OCI-LY1 (cell line): ENCODE results near the gene ZNF710.

Experiments
- H2AFZ ChIP-seq: fragments of 200-600 bp; sonication (generic), shearing (Covaris generic); 2 replicates; pipeline ENCODE4 v1.6.0; 2014; ENCODE audit warnings: antibody characterized with exemption, mild to moderate bottlenecking, low read length
- H3F3A ChIP-seq: fragments of 200-600 bp; sonication (generic), shearing (Covaris generic); 2 replicates; pipeline ENCODE4 v1.6.0; 2014; ENCODE audit warnings: mild to moderate bottlenecking, antibody characterized with exemption, low read length, moderate library complexity; ENCODE audit not compliant: insufficient read depth
- H3K27ac ChIP-seq: fragments of 200-600 bp; sonication (generic); 2 replicates; pipeline ENCODE4 v1.5.1; 2014; ENCODE audit warnings: low read length, mixed run types, mild to moderate bottlenecking, low read depth; ENCODE audit not compliant: poor library complexity, severe bottlenecking
- H3K27me3 ChIP-seq: fragments of 200-600 bp; sonication (generic); 2 replicates; pipeline ENCODE4 v1.6.0; 2014; ENCODE audit warnings: antibody characterized with exemption, mild to moderate bottlenecking, low read length, moderate library complexity; ENCODE audit not compliant: insufficient read depth
- H3K36me3 ChIP-seq: fragments of 200-600 bp; sonication (generic); 2 replicates; pipeline ENCODE4 v1.6.1; 2014; ENCODE audit warnings: mild to moderate bottlenecking, antibody characterized with exemption, low read length, moderate library complexity, mixed read lengths; ENCODE audit not compliant: insufficient read depth
- H3K4me1 ChIP-seq: fragments of 200-600 bp; sonication (generic); 2 replicates; pipeline ENCODE4 v1.5.1; 2014; ENCODE audit warnings: mild to moderate bottlenecking, low read length, moderate library complexity; ENCODE audit not compliant: insufficient read depth, severe bottlenecking
- H3K4me2 ChIP-seq: fragments of 200-600 bp; sonication (generic), shearing (Covaris generic); 2 replicates; pipeline ENCODE4 v1.6.1; 2014; ENCODE audit warnings: low read length
- H3K4me3 ChIP-seq: fragments of 200-600 bp; sonication (generic); 2 replicates; pipeline ENCODE4 v1.5.1; 2014; ENCODE audit warnings: low read length, low read depth, mild to moderate bottlenecking, mixed read lengths; ENCODE audit not compliant: poor library complexity, severe bottlenecking
- H3K79me2 ChIP-seq: fragments of 200-600 bp; shearing (Covaris generic); 2 replicates; pipeline ENCODE4 v1.6.1; 2016; ENCODE audit warnings: mixed run types, low read length, mixed read lengths; ENCODE audit not compliant: insufficient read depth
- H3K9ac ChIP-seq: fragments of 200-600 bp; sonication (generic), shearing (Covaris generic); 2 replicates; pipeline ENCODE4 v1.6.1; 2014; ENCODE audit warnings: mild to moderate bottlenecking, low read length, mixed read lengths
- H3K9me2 ChIP-seq: fragments of 200-600 bp; sonication (generic), shearing (Covaris generic); 2 replicates; pipeline ENCODE4 v1.6.1; 2014; ENCODE audit warnings: low read depth, mild to moderate bottlenecking, low read length, mixed read lengths
- H3K9me3 ChIP-seq: fragments of 200-600 bp; shearing (Covaris generic); 2 replicates; pipeline ENCODE4 v1.6.1; 2014; ENCODE audit warnings: low read length, mixed read lengths
- H4K20me1 ChIP-seq: fragments of 200-600 bp; sonication (generic), shearing (Covaris generic); 2 replicates; pipeline ENCODE4 v1.6.0; 2016; ENCODE audit warnings: mild to moderate bottlenecking, low read length; ENCODE audit not compliant: insufficient read depth
- EZH2 ChIP-seq: fragments of 200-600 bp; sonication (generic), shearing (Covaris generic); IDR thresholded peaks from 2 replicates; pipeline ENCODE4 v1.8.0; 2017; ENCODE audit warnings: borderline replicate concordance, mixed run types, mild to moderate bottlenecking, antibody characterized with exemption, low read length, moderate library complexity, mixed read lengths
- TF ChIP-seq, protein P1 (sequence below): fragments of 200-600 bp; sonication (generic), shearing (Covaris generic); IDR thresholded peaks from 2 replicates; pipeline ENCODE4 v1.5.1; 2017; ENCODE audit warnings: mild to moderate bottlenecking, antibody characterized with exemption, low read length, moderate library complexity, mixed read lengths

The ZNF710 gene

GRCh38 chr15:90101969-90102890, 101.1 kb downstream of the ZNF710 start, which contains the start of gene IDH2:
TSS of gene IDH2 (minus strand) at chr15:90102468. CDS start at chr15:90102390, 78 bp downstream.
- peak within 1 kb of the TSS; percentile 91 for H3K27ac ChIP-seq

GRCh38 chr15:90103701-90104329, 102.7 kb downstream of the ZNF710 start:
- Histone ChIP-seq H3K4me1 (peaks cover 31% of the 10 kb centered on the region), H3F3A (0 out of 2 replicates have a peak, but pooled peaks cover 6% of the 10 kb centered on the region), H3K9me2 (no peaks in the 10 kb centered on the region), H2AFZ (no peak overlapping the region), H3K9me3 (no peaks in the 10 kb centered on the region), H3K36me3 (no peaks in the 10 kb centered on the region), H3K27ac (no peak overlapping the region), H3K4me2 (no peak overlapping the region), H3K9ac (no peak overlapping the region), H4K20me1 (no peaks in the 10 kb centered on the region), H3K27me3 (0 out of 2 replicates have a peak, but pooled peaks cover 4% of the 10 kb centered on the region), H3K79me2 (no peaks in the 10 kb centered on the region), H3K4me3 (no peak overlapping the region)
- TF ChIP-seq EZH2: no peak
- TF ChIP-seq, protein P1, sequence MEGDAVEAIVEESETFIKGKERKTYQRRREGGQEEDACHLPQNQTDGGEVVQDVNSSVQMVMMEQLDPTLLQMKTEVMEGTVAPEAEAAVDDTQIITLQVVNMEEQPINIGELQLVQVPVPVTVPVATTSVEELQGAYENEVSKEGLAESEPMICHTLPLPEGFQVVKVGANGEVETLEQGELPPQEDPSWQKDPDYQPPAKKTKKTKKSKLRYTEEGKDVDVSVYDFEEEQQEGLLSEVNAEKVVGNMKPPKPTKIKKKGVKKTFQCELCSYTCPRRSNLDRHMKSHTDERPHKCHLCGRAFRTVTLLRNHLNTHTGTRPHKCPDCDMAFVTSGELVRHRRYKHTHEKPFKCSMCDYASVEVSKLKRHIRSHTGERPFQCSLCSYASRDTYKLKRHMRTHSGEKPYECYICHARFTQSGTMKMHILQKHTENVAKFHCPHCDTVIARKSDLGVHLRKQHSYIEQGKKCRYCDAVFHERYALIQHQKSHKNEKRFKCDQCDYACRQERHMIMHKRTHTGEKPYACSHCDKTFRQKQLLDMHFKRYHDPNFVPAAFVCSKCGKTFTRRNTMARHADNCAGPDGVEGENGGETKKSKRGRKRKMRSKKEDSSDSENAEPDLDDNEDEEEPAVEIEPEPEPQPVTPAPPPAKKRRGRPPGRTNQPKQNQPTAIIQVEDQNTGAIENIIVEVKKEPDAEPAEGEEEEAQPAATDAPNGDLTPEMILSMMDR: no peak

More at GRCh38 chr15:90101969-90102890, 101.1 kb downstream of the ZNF710 start, which contains the start of gene IDH2:
- H3K27me3 ChIP-seq: 0 out of 2 replicates have a peak, but pooled peaks cover 4% of the 10 kb centered on the region
- H3K36me3 ChIP-seq: no peaks in the 10 kb centered on the region
- no peaks in the 10 kb centered on the region for H3K79me2 ChIP-seq
- no peaks in the 10 kb centered on the region for H4K20me1 ChIP-seq
- peak within 1 kb of the TSS; percentile 73 for H3K4me2 ChIP-seq
- peaks cover 47% of the 10 kb centered on the region for H3K4me1 ChIP-seq
- H3F3A ChIP-seq: 0 out of 2 replicates have a peak, but pooled peaks cover 7% of the 10 kb centered on the region
- peak within 1 kb of the TSS; percentile 92 for H3K9ac ChIP-seq
- H3K4me3 ChIP-seq: peak within 1 kb of the TSS; percentile 86
- TF ChIP-seq EZH2: no peak
- TF ChIP-seq, protein P1: no peak
- no peaks in the 10 kb centered on the region for H3K9me2 ChIP-seq
- peak within 1 kb of the TSS; percentile 31; the same call in 1 of the 2 replicates for H2AFZ ChIP-seq
- H3K9me3 ChIP-seq: no peaks in the 10 kb centered on the region

DNA sequence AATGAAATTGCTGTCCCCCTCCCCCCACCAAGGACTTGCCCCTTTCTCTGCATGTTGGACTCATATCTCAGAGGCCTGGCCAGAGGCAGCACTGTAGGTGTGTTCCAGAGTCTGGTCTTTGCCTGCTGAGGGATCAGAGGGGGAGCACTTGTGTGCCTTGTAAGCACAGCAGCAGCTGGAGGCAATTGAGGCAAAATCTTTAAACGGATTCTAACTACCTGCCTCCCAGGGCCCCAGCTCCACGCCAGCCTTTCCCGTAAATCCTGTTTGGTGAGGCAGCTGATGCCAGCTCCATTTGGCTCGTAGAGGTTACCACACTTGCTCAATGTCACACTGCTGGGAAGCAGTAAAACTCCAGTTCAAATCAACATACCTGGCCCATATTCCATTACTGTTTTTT, 103.4 kb downstream of the ZNF710 start:
- Histone ChIP-seq H4K20me1 (no peaks in the 10 kb centered on the region), H3K36me3 (no peaks in the 10 kb centered on the region), H3K9ac (no peak overlapping the region), H2AFZ (no peak overlapping the region), H3K9me3 (no peaks in the 10 kb centered on the region), H3F3A (0 out of 2 replicates have a peak, but pooled peaks cover 6% of the 10 kb centered on the region), H3K79me2 (no peaks in the 10 kb centered on the region), H3K4me2 (no peak overlapping the region), H3K9me2 (no peaks in the 10 kb centered on the region), H3K27ac (no peak overlapping the region), H3K27me3 (0 out of 2 replicates have a peak, but pooled peaks cover 4% of the 10 kb centered on the region), H3K4me1 (peaks cover 24% of the 10 kb centered on the region), H3K4me3 (no peak overlapping the region)
- TF ChIP-seq EZH2: no peak
- TF ChIP-seq, protein P1: no peak
